ENCODE data around the gene HSFX2.
"Not testable (repeated sequence)": the region's sequence is repeated elsewhere in the genome, so short reads cannot be mapped to it uniquely, and the experiment has no call there.

The HSFX2 gene

GRCh38 chrX:149595943-149596342, 829 bp upstream of the HSFX2 start:
- H3K4me1 ChIP-seq; intact Hi-C loops (cut with DNase I; ENCODE audit: low total_unique reads); H3K4me3 ChIP-seq; H3K27ac ChIP-seq; H3K27me3 ChIP-seq; H3K36me3 ChIP-seq; H3K9me3 ChIP-seq; DNase-seq: not testable (repeated sequence)

- H3K27me3 ChIP-seq; H3K27ac ChIP-seq; H3K9me3 ChIP-seq; intact Hi-C loops (cut with DNase I; ENCODE audit: low total_unique reads); H3K4me1 ChIP-seq; H3K4me3 ChIP-seq; H3K36me3 ChIP-seq; DNase-seq: not testable (repeated sequence)
These were observed 4.1 kb downstream of the HSFX2 start for GRCh38 chrX:149590993-149591392.

DNA sequence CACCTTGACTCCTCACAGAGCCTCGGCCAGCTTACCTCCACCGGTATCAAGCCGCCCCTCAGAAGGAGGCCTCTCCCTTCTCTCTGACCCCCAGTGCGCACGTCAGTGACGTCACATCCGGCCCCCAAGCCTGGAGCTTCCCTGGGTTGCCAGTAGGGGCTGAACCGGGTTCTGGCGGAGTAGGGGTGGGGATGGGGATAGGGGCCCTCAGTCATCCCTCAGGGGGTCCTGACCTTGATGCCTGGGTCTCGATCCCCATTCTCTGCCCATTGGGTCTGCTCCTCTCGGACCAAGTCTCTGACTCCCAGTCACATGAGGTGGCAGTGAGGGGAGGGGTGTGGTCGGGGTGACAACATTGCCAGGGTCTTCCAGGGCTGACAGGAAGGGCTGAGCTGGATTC, 7.8 kb downstream of the HSFX2 start, which contains the start of gene MAGEA9B:
TSS of gene MAGEA9B (minus strand) at position 101 of the 400 bp plus-strand sequence. CDS start 4,280 bp downstream, outside the sequence.
- H3K4me1 ChIP-seq; intact Hi-C loops (cut with DNase I; ENCODE audit: low total_unique reads); H3K27me3 ChIP-seq; H3K36me3 ChIP-seq; H3K9me3 ChIP-seq; H3K27ac ChIP-seq; H3K4me3 ChIP-seq; DNase-seq: not testable (repeated sequence)

- DNase-seq; H3K9me3 ChIP-seq; intact Hi-C loops (cut with DNase I; ENCODE audit: low total_unique reads); H3K4me3 ChIP-seq; H3K36me3 ChIP-seq; H3K27ac ChIP-seq; H3K27me3 ChIP-seq; H3K4me1 ChIP-seq: not testable (repeated sequence)
These were observed 9.5 kb downstream of the HSFX2 start for GRCh38 chrX:149585631-149586030.

- H3K27me3 ChIP-seq; H3K4me3 ChIP-seq; H3K4me1 ChIP-seq; H3K36me3 ChIP-seq; intact Hi-C loops (cut with DNase I; ENCODE audit: low total_unique reads); H3K27ac ChIP-seq; H3K9me3 ChIP-seq; DNase-seq: not testable (repeated sequence)
These were observed 21.7 kb downstream of the HSFX2 start for GRCh38 chrX:149573456-149573855.

DNA sequence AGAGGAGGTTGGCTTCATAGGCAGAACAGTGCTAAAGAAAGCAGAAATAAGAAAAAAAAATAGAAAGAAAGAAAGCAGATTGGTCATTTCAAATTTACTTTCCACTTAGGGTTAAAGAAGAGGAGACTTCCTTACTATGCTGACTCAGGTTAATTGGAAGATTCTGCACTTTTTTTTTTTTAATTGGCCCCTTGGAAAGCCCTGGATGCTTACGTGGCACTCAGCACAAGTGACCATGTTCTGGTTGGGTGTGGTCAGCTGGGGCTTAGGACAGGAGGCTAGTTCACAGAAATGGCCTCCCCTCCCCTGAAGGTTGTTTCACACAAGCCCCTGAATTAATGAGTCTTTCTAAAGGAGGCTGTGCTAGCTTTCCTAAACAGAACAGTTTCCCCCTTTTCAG, 22.4 kb downstream of the HSFX2 start:
- H3K4me1 ChIP-seq, result peaks cover 0 to 13% (median 6%) of the 10 kb centered on the region in 4 donors
- DNase-seq, result no peak
- H3K27me3 ChIP-seq, result no peaks in the 10 kb centered on the region
- intact Hi-C loops (cut with DNase I; ENCODE audit: low total_unique reads), result no loop called here
- no peak overlapping the region for H3K27ac ChIP-seq
- no peaks in the 10 kb centered on the region for H3K9me3 ChIP-seq
- H3K36me3 ChIP-seq, result no peaks in the 10 kb centered on the region
- no peak overlapping the region for H3K4me3 ChIP-seq
- TF ChIP-seq, protein P1, sequence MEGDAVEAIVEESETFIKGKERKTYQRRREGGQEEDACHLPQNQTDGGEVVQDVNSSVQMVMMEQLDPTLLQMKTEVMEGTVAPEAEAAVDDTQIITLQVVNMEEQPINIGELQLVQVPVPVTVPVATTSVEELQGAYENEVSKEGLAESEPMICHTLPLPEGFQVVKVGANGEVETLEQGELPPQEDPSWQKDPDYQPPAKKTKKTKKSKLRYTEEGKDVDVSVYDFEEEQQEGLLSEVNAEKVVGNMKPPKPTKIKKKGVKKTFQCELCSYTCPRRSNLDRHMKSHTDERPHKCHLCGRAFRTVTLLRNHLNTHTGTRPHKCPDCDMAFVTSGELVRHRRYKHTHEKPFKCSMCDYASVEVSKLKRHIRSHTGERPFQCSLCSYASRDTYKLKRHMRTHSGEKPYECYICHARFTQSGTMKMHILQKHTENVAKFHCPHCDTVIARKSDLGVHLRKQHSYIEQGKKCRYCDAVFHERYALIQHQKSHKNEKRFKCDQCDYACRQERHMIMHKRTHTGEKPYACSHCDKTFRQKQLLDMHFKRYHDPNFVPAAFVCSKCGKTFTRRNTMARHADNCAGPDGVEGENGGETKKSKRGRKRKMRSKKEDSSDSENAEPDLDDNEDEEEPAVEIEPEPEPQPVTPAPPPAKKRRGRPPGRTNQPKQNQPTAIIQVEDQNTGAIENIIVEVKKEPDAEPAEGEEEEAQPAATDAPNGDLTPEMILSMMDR (IDR thresholded peaks at IDR 0.05), result no peak

- TF ChIP-seq, protein P1 (IDR thresholded peaks at IDR 0.05), result no peak
- Histone ChIP-seq H3K9me3 (no peaks in the 10 kb centered on the region), H3K4me1 (peaks cover 0 to 15% (median 6%) of the 10 kb centered on the region in 4 donors), H3K27ac (no peak overlapping the region), H3K36me3 (no peaks in the 10 kb centered on the region), H3K27me3 (no peaks in the 10 kb centered on the region), H3K4me3 (no peak overlapping the region)
- DNase-seq, result no peak
- intact Hi-C loops (cut with DNase I; ENCODE audit: low total_unique reads), result no loop called here
These were observed 23.3 kb downstream of the HSFX2 start for GRCh38 chrX:149571770-149572169.

- no peaks in the 10 kb centered on the region for H3K9me3 ChIP-seq
- H3K36me3 ChIP-seq, result no peaks in the 10 kb centered on the region
- TF ChIP-seq, protein P1 (IDR thresholded peaks at IDR 0.05), result no peak
- H3K27me3 ChIP-seq, result no peaks in the 10 kb centered on the region
- DNase-seq, result no peak
- peaks cover 0 to 15% (median 6%) of the 10 kb centered on the region in 4 donors for H3K4me1 ChIP-seq
- no peak overlapping the region for H3K27ac ChIP-seq
- no peak overlapping the region for H3K4me3 ChIP-seq
- intact Hi-C loops (cut with DNase I; ENCODE audit: low total_unique reads), result no loop called here
These were observed 24.4 kb downstream of the HSFX2 start for GRCh38 chrX:149570668-149571067.
